Measurements from ENCODE around the gene CCDC73.

- TF ChIP-seq CTCF (IDR thresholded peaks at IDR 0.05) (no peak), EP300 (IDR thresholded peaks at IDR 0.05; ENCODE audit: borderline replicate concordance in 1 of 2, low read depth in 1 of 2, low read length in 1 of 2) (no peak), GATA2 (CRISPR knock-in tag; IDR thresholded peaks at IDR 0.05) (no peak), POLR2AphosphoS5 (IDR thresholded peaks at IDR 0.05; ENCODE audit: low read depth, low read length) (no peak), RXRA (IDR thresholded peaks at IDR 0.05; ENCODE audit: borderline replicate concordance, low read depth) (no peak), YY1 (IDR thresholded peaks at IDR 0.05; ENCODE audit: low read depth) (no peak), PBX3 (IDR thresholded peaks at IDR 0.05) (no peak), USF2 (IDR thresholded peaks at IDR 0.05; ENCODE audit: borderline replicate concordance, low read depth, low read length) (no peak)
Measured at GRCh38 chr11:32827276-32827675, 32.8 kb upstream of the CCDC73 start.

Data from SK-N-SH (cell line).